IMR-90 (cell line): ENCODE results near the gene PKP4. TPM values are rescaled to one million over a fixed set of nuclear protein-coding genes. Genes with fewer than 3 reads are reported as not detected.
A peak's percentile ranks its signal among the peaks of the same experiment; 100 is the strongest.

Experiments used
- ATAC-seq: fragments of 200-7000 bp; cut with Tn5 transposase; 2 replicates; pipeline ENCODE4 v1.9.1; 2020; ENCODE audit warnings: low read depth, mild to moderate bottlenecking, moderate library complexity
- BruUV-seq: library from RNA; stranded (reverse); fragments of 400-500 nt; replicated peaks from 2 replicates; lab custom pipeline; 2021; lab: Mats Ljungman, UMichigan
- CTCF ChIA-PET: fragments of 300-600 bp; formaldehyde crosslinking; extraction: SDS; loops from one replicate; lab custom pipeline; 2021; ENCODE audit warnings: antibody characterized with exemption; lab: Yijun Ruan, JAX
- POLR2A ChIA-PET: fragments of 300-600 bp; sonication (Branson Sonifier 250); formaldehyde crosslinking; loops from one replicate; lab custom pipeline; 2022; ENCODE audit warnings: antibody characterized with exemption; ENCODE audit not compliant: unreplicated experiment; lab: Charles Lee
- DNase-seq: peaks from one replicate; pipeline ENCODE4 v3.0.0; 2013
- H2AFZ ChIP-seq: replicated peaks from 2 replicates; pipeline ENCODE3; 2013; ENCODE audit warnings: low read length, mild to moderate bottlenecking; ENCODE audit not compliant: poor library complexity
- H2AK5ac ChIP-seq: 2 replicates; pipeline ENCODE4 v1.6.1; 2013; ENCODE audit warnings: low read depth, low read length, inconsistent platforms
- H2AK9ac ChIP-seq: replicated peaks from 2 replicates; pipeline ENCODE3; 2013; ENCODE audit warnings: mild to moderate bottlenecking, low read depth, low read length, moderate library complexity; ENCODE audit not compliant: poor library complexity
- H2BK120ac ChIP-seq: 2 replicates; pipeline ENCODE4 v1.6.1; 2013; ENCODE audit warnings: low read depth, low read length, inconsistent platforms
- H2BK15ac ChIP-seq: 3 replicates; pipeline ENCODE4 v1.6.1; 2013; ENCODE audit warnings: low read depth, low read length, inconsistent platforms
- H2BK20ac ChIP-seq: 2 replicates; pipeline ENCODE4 v1.6.1; 2013; ENCODE audit warnings: low read depth, mild to moderate bottlenecking, inconsistent platforms, low read length, moderate library complexity
- H2BK5ac ChIP-seq: 2 replicates; pipeline ENCODE4 v1.6.1; 2013; ENCODE audit warnings: mild to moderate bottlenecking, low read depth, low read length, inconsistent platforms; ENCODE audit not compliant: poor library complexity, severe bottlenecking
- H3K14ac ChIP-seq: replicated peaks from 2 replicates; pipeline ENCODE4 v1.6.1; 2013; ENCODE audit warnings: low read depth, low read length, inconsistent platforms
- H3K18ac ChIP-seq: 2 replicates; pipeline ENCODE4 v1.6.1; 2013; ENCODE audit warnings: low read depth, low read length, control low read depth
- H3K23ac ChIP-seq: 2 replicates; pipeline ENCODE4 v1.6.1; 2013; ENCODE audit warnings: low read depth, low read length, inconsistent platforms
- H3K27ac ChIP-seq: 2 replicates; pipeline ENCODE4 v1.5.1; 2013; ENCODE audit warnings: mild to moderate bottlenecking, control low read depth, low read length; ENCODE audit not compliant: insufficient read depth
- H3K27me3 ChIP-seq: 2 replicates; pipeline ENCODE4 v1.6.1; 2013; ENCODE audit warnings: low read length; ENCODE audit not compliant: control insufficient read depth, insufficient read depth
- H3K36me3 ChIP-seq: 2 replicates; pipeline ENCODE4 v1.6.1; 2013; ENCODE audit warnings: low read length, mixed read lengths; ENCODE audit not compliant: control insufficient read depth, insufficient read depth
- H3K4ac ChIP-seq: 2 replicates; pipeline ENCODE4 v1.6.1; 2013; ENCODE audit warnings: low read depth, low read length, inconsistent platforms
- H3K4me1 ChIP-seq: 2 replicates; pipeline ENCODE4 v1.6.1; 2013; ENCODE audit warnings: low read length, mixed read lengths; ENCODE audit not compliant: control insufficient read depth, insufficient read depth
- H3K4me2 ChIP-seq: 2 replicates; pipeline ENCODE4 v1.6.1; 2013; ENCODE audit warnings: low read depth, mild to moderate bottlenecking, control low read depth, low read length, moderate library complexity
- H3K4me3 ChIP-seq: 2 replicates; pipeline ENCODE4 v1.5.1; 2013; ENCODE audit warnings: low read depth, mild to moderate bottlenecking, control low read depth, low read length, moderate library complexity; ENCODE audit not compliant: insufficient read depth
- H3K56ac ChIP-seq: 2 replicates; pipeline ENCODE4 v1.6.1; 2013; ENCODE audit warnings: low read length, inconsistent platforms; ENCODE audit not compliant: insufficient read depth; ENCODE audit errors: extremely low read depth
- H3K79me1 ChIP-seq, 2 experiments: 2 replicates each; pipeline ENCODE4 v1.6.1; 2013; ENCODE audit warnings: low read length in 2 of 2, inconsistent platforms in 1 of 2, low read depth in 1 of 2
- H3K9ac ChIP-seq: 2 replicates; pipeline ENCODE4 v1.6.1; 2013; ENCODE audit warnings: low read depth, low read length, control low read depth
- H3K9me1 ChIP-seq: 2 replicates; pipeline ENCODE4 v1.6.1; 2013; ENCODE audit warnings: low read length, inconsistent platforms; ENCODE audit not compliant: insufficient read depth
- H3K9me3 ChIP-seq: 2 replicates; pipeline ENCODE4 v1.6.1; 2013; ENCODE audit warnings: low read length; ENCODE audit not compliant: control insufficient read depth, insufficient read depth
- H4K20me1 ChIP-seq: 2 replicates; pipeline ENCODE4 v1.6.1; 2013; ENCODE audit warnings: low read length, inconsistent platforms; ENCODE audit not compliant: insufficient read depth
- H4K5ac ChIP-seq: 2 replicates; pipeline ENCODE4 v1.6.1; 2013; ENCODE audit warnings: mild to moderate bottlenecking, low read depth, low read length, control low read depth
- H4K8ac ChIP-seq, 2 experiments: 2 replicates each; pipeline ENCODE4 v1.6.1; 2013; ENCODE audit warnings: low read depth in 2 of 2, low read length in 2 of 2, control low read depth in 1 of 2, inconsistent platforms in 1 of 2
- H4K91ac ChIP-seq: 2 replicates; pipeline ENCODE4 v1.6.1; 2013; ENCODE audit warnings: low read depth, low read length, inconsistent platforms; ENCODE audit not compliant: insufficient read depth
- BHLHE40 ChIP-seq: fragments of 150-350 bp; IDR thresholded peaks from 2 replicates; pipeline ENCODE4 v1.6.1; 2016; ENCODE audit warnings: mild to moderate bottlenecking, low read depth, low read length
- CEBPB ChIP-seq: IDR thresholded peaks from 2 replicates; pipeline ENCODE4 v1.6.1; 2012; ENCODE audit warnings: low read depth, low read length, improper control_type of control experiment
- CHD1 ChIP-seq: IDR thresholded peaks from 2 replicates; pipeline ENCODE4 v1.6.1; 2012; ENCODE audit warnings: low read depth, low read length, improper control_type of control experiment
- FOS ChIP-seq: fragments of 150-350 bp; IDR thresholded peaks from 2 replicates; pipeline ENCODE4 v1.6.1; 2016; ENCODE audit warnings: low read depth, low read length
- MAFK ChIP-seq: IDR thresholded peaks from 2 replicates; pipeline ENCODE4 v1.6.1; 2012; ENCODE audit warnings: low read depth, low read length, improper control_type of control experiment
- MAZ ChIP-seq: IDR thresholded peaks from 2 replicates; pipeline ENCODE4 v1.6.1; 2012; ENCODE audit warnings: low read depth, mild to moderate bottlenecking, low read length, improper control_type of control experiment, moderate library complexity, borderline replicate concordance
- MXI1 ChIP-seq: IDR thresholded peaks from 2 replicates; pipeline ENCODE4 v1.6.1; 2012; ENCODE audit warnings: low read depth, mild to moderate bottlenecking, low read length, moderate library complexity, borderline replicate concordance
- NFE2L2 ChIP-seq: fragments of 150-350 bp; IDR thresholded peaks from 2 replicates; pipeline ENCODE4 v1.6.1; 2016; ENCODE audit warnings: low read depth, mild to moderate bottlenecking, low read length
- POLR2A ChIP-seq: IDR thresholded peaks from 2 replicates; pipeline ENCODE4 v1.6.1; 2012; ENCODE audit warnings: mild to moderate bottlenecking, low read depth, low read length
- RAD21 ChIP-seq: IDR thresholded peaks from 2 replicates; pipeline ENCODE4 v1.6.1; 2012; ENCODE audit warnings: low read length, improper control_type of control experiment
- RCOR1 ChIP-seq: IDR thresholded peaks from 2 replicates; pipeline ENCODE4 v1.6.1; 2012; ENCODE audit warnings: mild to moderate bottlenecking, low read length, improper control_type of control experiment; ENCODE audit not compliant: insufficient replicate concordance
- RFX5 ChIP-seq: IDR thresholded peaks from 2 replicates; pipeline ENCODE4 v1.8.0; 2012; ENCODE audit warnings: low read depth, mild to moderate bottlenecking, low read length, moderate library complexity
- SMC3 ChIP-seq: fragments of 150-350 bp; IDR thresholded peaks from 2 replicates; pipeline ENCODE4 v1.6.1; 2016; ENCODE audit warnings: low read depth, mild to moderate bottlenecking, antibody characterized with exemption, low read length, moderate library complexity
- WGBS, 2 experiments: methylation state at CpG; one replicate each; pipeline versions ENCODE4 v1.1.5 to v1.1.7; 2013; ENCODE audit warnings: missing lambda C conversion rate in 2 of 2; ENCODE audit not compliant: insufficient read length in 1 of 2; ENCODE audit errors: extremely low coverage in 2 of 2; 5-methylcytosine and 5-hydroxymethylcytosine counted together
- dilution Hi-C: fragments of 300-500 bp; cut with HindIII; formaldehyde crosslinking; loops from one replicate; pipeline ENCODE4 v1.14.3; 2018; ENCODE audit warnings: low sequenced_read_pairs; ENCODE audit not compliant: unreplicated experiment
- in situ Hi-C: fragments of 300-500 bp; cut with MboI; formaldehyde crosslinking; loops from 3 replicates; pipeline ENCODE4 v1.14.3; 2019; ENCODE audit warnings: low sequenced_read_pairs, inconsistent platforms, mixed read lengths
- intact Hi-C: fragments of 100-400 bp; cut with micrococcal nuclease; formaldehyde crosslinking; loops from 2 replicates; pipeline ENCODE4 v1.10.0; 2022
- polyA plus RNA-seq, 3 experiments: library from polyadenylated mRNA; depleted of rRNA; stranded (reverse); fragments of >200 nt; gene quantifications; 2 replicates each; pipeline ENCODE4 v1.2.3, GENCODE V29; 2012; ENCODE audit warnings: low replicate concordance in 1 of 3
- total RNA-seq: library from RNA; depleted of rRNA; stranded (reverse); fragments of >200 nt; gene quantifications from 2 replicates; pipeline ENCODE4 v1.2.3, GENCODE V29; 2012
- TF ChIP-seq, protein P1 (sequence below): fragments of 150-350 bp; IDR thresholded peaks from 2 replicates; pipeline ENCODE4 v1.6.1; 2017; ENCODE audit warnings: mild to moderate bottlenecking, antibody characterized with exemption, low read length, low read depth
- TF ChIP-seq, protein P2 (sequence below): fragments of 150-350 bp; IDR thresholded peaks from 2 replicates; pipeline ENCODE4 v1.6.1; 2016; ENCODE audit warnings: low read depth, mild to moderate bottlenecking, low read length, moderate library complexity, borderline replicate concordance
- TF ChIP-seq, protein P3 (sequence below): conservative IDR thresholded peaks from 2 replicates; pipeline ENCODE4 v1.5.1; 2012; ENCODE audit warnings: mild to moderate bottlenecking, low read depth, low read length, improper control_type of control experiment

The PKP4 gene
- total and polyA plus RNA-seq, 2 of the 4 experiments (the other 2 are of a cell fraction), result 20.1 to 37.8 TPM

DNA sequence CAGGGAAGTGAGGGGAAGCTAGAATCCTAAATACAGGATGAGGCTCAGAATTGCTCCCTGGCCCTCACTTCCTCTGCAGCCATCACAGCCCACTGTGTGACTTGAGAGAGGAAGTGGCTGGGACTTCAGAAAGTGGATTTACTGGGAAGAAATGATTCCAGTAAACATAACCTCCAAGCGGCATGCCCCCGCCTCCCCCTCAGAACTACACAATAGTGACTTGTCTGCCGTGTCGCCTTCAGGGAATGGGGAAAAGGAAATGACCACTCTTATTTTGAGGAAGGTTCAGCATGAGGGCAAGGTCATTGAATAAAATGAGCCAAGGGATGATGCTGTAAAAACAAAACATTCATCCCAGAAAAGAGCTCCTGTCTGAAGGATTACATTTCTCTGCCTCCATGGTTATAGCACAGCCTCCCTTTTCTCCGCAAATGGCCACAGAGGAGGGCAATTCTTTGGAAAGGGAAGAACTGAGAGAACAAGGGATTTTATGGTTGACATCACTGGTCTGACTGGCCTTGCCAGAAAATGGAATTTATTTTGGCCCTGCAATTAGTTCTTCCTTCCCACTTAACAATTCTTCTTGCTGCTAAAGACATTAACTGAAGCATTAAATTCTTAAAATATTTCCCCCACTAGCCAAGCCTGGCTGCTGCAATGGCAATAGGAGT is 259.5 kb downstream of the PKP4 start:
- in situ Hi-C loops (no loop called here), dilution Hi-C loops (no loop called here), intact Hi-C loops (no loop called here)
- Histone ChIP-seq H3K27me3 (no peaks in the 10 kb centered on the region; the same call in none of the 2 replicates), H3K4me2 (no peak overlapping the region), H3K18ac (no peak overlapping the region), H4K91ac (no peak overlapping the region), H3K23ac (no peak overlapping the region), H3K4me3 (no peak overlapping the region), H4K5ac (no peak overlapping the region), H3K9ac (no peak overlapping the region), H2BK120ac (no peak overlapping the region), H3K14ac (no peak overlapping the region), H4K8ac (no peak overlapping the region), H2BK5ac (no peak overlapping the region), H4K20me1 (no peaks in the 10 kb centered on the region), H2AK9ac (no peak overlapping the region), H2AK5ac (no peak overlapping the region), H3K9me1 (no peaks in the 10 kb centered on the region), H3K4ac (no peak overlapping the region), H3K27ac (no peak overlapping the region), H3K79me1 (no peaks in the 10 kb centered on the region), H2AFZ (peak overlapping the region; percentile 26), H3K56ac (no peak overlapping the region), H2BK15ac (no peak overlapping the region), H3K9me3 (0 out of 2 replicates have a peak, but pooled peaks cover 2% of the 10 kb centered on the region), H3K36me3 (no peaks in the 10 kb centered on the region), H2BK20ac (no peak overlapping the region), H3K4me1 (no peaks in the 10 kb centered on the region)
- POLR2A ChIA-PET, result no interaction called here
- DNase-seq, result no peak
- TF ChIP-seq MAZ (no peak), CHD1 (no peak), FOS (no peak), RFX5 (no peak), RAD21 (no peak), POLR2A (no peak), BHLHE40 (no peak), CEBPB (no peak), MAFK (no peak), NFE2L2 (no peak), RCOR1 (no peak), MXI1 (no peak), SMC3 (no peak)
- TF ChIP-seq, protein P1, sequence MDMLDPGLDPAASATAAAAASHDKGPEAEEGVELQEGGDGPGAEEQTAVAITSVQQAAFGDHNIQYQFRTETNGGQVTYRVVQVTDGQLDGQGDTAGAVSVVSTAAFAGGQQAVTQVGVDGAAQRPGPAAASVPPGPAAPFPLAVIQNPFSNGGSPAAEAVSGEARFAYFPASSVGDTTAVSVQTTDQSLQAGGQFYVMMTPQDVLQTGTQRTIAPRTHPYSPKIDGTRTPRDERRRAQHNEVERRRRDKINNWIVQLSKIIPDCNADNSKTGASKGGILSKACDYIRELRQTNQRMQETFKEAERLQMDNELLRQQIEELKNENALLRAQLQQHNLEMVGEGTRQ, result no peak
- TF ChIP-seq, protein P2, sequence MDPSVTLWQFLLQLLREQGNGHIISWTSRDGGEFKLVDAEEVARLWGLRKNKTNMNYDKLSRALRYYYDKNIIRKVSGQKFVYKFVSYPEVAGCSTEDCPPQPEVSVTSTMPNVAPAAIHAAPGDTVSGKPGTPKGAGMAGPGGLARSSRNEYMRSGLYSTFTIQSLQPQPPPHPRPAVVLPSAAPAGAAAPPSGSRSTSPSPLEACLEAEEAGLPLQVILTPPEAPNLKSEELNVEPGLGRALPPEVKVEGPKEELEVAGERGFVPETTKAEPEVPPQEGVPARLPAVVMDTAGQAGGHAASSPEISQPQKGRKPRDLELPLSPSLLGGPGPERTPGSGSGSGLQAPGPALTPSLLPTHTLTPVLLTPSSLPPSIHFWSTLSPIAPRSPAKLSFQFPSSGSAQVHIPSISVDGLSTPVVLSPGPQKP, result no peak
- TF ChIP-seq, protein P3, sequence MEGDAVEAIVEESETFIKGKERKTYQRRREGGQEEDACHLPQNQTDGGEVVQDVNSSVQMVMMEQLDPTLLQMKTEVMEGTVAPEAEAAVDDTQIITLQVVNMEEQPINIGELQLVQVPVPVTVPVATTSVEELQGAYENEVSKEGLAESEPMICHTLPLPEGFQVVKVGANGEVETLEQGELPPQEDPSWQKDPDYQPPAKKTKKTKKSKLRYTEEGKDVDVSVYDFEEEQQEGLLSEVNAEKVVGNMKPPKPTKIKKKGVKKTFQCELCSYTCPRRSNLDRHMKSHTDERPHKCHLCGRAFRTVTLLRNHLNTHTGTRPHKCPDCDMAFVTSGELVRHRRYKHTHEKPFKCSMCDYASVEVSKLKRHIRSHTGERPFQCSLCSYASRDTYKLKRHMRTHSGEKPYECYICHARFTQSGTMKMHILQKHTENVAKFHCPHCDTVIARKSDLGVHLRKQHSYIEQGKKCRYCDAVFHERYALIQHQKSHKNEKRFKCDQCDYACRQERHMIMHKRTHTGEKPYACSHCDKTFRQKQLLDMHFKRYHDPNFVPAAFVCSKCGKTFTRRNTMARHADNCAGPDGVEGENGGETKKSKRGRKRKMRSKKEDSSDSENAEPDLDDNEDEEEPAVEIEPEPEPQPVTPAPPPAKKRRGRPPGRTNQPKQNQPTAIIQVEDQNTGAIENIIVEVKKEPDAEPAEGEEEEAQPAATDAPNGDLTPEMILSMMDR, result no peak
- CTCF ChIA-PET, result no interaction called here
- ATAC-seq, result no peak
- BruUV-seq, result no TSS peak
- no CpG with 5 or more reads among the region's 5 CpGs for WGBS, 2 experiments
